Heart right ventricle (tissue), 16 donors: Measurements from ENCODE around the gene ATG2A. TPM values are rescaled to one million over a fixed set of nuclear protein-coding genes. Genes with fewer than 3 reads are reported as not detected.

Experiments
- ATAC-seq, 8 donors: fragments of 200-7000 bp; cut with Tn5 transposase; one replicate each; pipeline ENCODE4 v1.9.1; 2020; ENCODE audit warnings: mild to moderate bottlenecking in 8 of 8, moderate library complexity in 8 of 8, moderate number of reproducible peaks in 1 of 8
- DNase-seq, 2 donors: peaks; one replicate each; pipeline ENCODE4 v3.0.0-alpha.2; 2020
- H3K27ac ChIP-seq, 10 donors: fragments of 200-600 bp; sonication (generic) in 2 of 10; one replicate each; pipeline versions ENCODE4 v1.5.0 to v1.8.0; 2020 to 2022; ENCODE audit warnings: mild to moderate bottlenecking in 3 of 10
- H3K27me3 ChIP-seq, 7 donors: fragments of 200-600 bp; one replicate each; pipeline ENCODE4 v1.8.0; 2021 to 2022; ENCODE audit warnings: mild to moderate bottlenecking in 2 of 7
- H3K36me3 ChIP-seq, 9 donors: fragments of 200-600 bp; sonication (generic) in 1 of 9; one replicate each; pipeline versions ENCODE4 v1.5.0 to v1.8.0; 2020 to 2022; ENCODE audit warnings: mild to moderate bottlenecking in 2 of 9
- H3K4me1 ChIP-seq, 9 donors: fragments of 200-600 bp; sonication (generic) in 1 of 9; one replicate each; pipeline versions ENCODE4 v1.5.0 to v1.8.0; 2020 to 2022; ENCODE audit warnings: mild to moderate bottlenecking in 4 of 9
- H3K4me3 ChIP-seq, 10 donors: fragments of 200-600 bp; sonication (generic) in 2 of 10; one replicate each; pipeline versions ENCODE4 v1.5.0 to v1.8.0; 2020 to 2022; ENCODE audit warnings: mild to moderate bottlenecking in 7 of 10, moderate library complexity in 2 of 10
- H3K9me3 ChIP-seq, 11 donors: fragments of 200-600 bp in 10 of 11; sonication (generic) in 2 of 11; one replicate each; pipeline versions ENCODE4 v1.5.0 to v1.8.0; 2013 to 2022; ENCODE audit warnings: mild to moderate bottlenecking in 2 of 11, control low read depth in 1 of 11, moderate library complexity in 1 of 11
- CTCF ChIP-seq, 9 donors: fragments of 200-600 bp; sonication (generic) in 2 of 9; IDR thresholded peaks; one replicate each; pipeline versions ENCODE4 v1.5.0 to v1.8.0; 2021 to 2022; ENCODE audit warnings: antibody characterized with exemption in 9 of 9, mild to moderate bottlenecking in 5 of 9, moderate library complexity in 1 of 9
- WGBS, 2 donors: extraction: QIAGEN DNeasy Blood & Tissue Kit; methylation state at CpG; one replicate each; pipeline ENCODE4 v1.1.7; 2013; ENCODE audit warnings: inconsistent platforms in 1 of 2; 5-methylcytosine and 5-hydroxymethylcytosine counted together
- intact Hi-C, 10 donors: fragments of 100-400 bp; cut with DNase I; formaldehyde crosslinking; loops; one replicate each; pipeline versions ENCODE4 v1.11.1 to v1.14.2; 2022
- microRNA-seq, 2 donors: library from miRNA; unstranded; fragments of <30 nt; microRNA quantifications; one replicate each; pipeline ENCODE4 v1.2.0, GENCODE V29; 2021
- polyA plus RNA-seq, 2 donors: library from polyadenylated mRNA; stranded (reverse); fragments of 200-250 nt; gene quantifications; one replicate each; pipeline ENCODE4 v1.2.3, GENCODE V29; 2013
- total RNA-seq, 10 donors: library from RNA; stranded (reverse); fragmentation: NEBNext Ultra II Directional in 3 of 10; extraction: Animal tissue kit (Norgen Biotek cat#: 25700) in 3 of 10; gene quantifications; one replicate each; pipeline versions ENCODE4 v1.2.1 to v1.2.4, GENCODE V29; 2021 to 2023
- donor health status: Arrhythmogenic right ventricular cardiomyopathy.
- donor health status: ischemic (EF 13 %, LVEDD 7.1; RV severe dilation, severe dysfunction).
- donor health status: healthy with polysubstance abuse.
- donor health status: DM: no; HTN: yes; CAD: no.
- donor health status: DM: no; HTN: no; CAD: no.
- donor health status: ischemic (EF 25% LVEDD 6.9; RV normal size, moderate dysfunction).
- donor health status: ischemic (EF 25% LVEDD 5.7; RV mildly dilated, moderate dysfunction).
- donor health status: healthy.
- donor health status: DM: yes; HTN: yes; CAD: no.
- donor health status: Ischemic cardiomyopathy.
- donor health status: ischemic (EF 35%, LVEDD 5.7; RV mildly dilated, moderate dysfunction).
- donor health status: nonischemic (EF 11% LVEDD 7.7; RV severe dilation, severe dysfunction).
- donor health status: DM: yes; HTN: yes; CAD: no.
- donor health status: PGD.
- donor health status: ischemic (EF 29% LVEDD 5.4; RV normal size, mild dysfunction).
- donor health status: nonischemic (EF 23%, LVEDD 6.1; RV moderate dilation, normal function).

The ATG2A gene
- total and polyA plus RNA-seq, 12 donors: 12.4 to 18.6 (median 16.0) TPM

- 19 to 22% methylated on average over 9 of the region's 9 CpGs for WGBS, 2 donors
- intact Hi-C loops: loop anchor here in 9 of 10 donors (2.0 to 10.0 kb wide), 8 partner anchors 42 to 272 kb away; partner anchors contain the start of genes ARL2 (in 4 of the 9), BATF2 (in 1 of the 9), SNX15 (in 1 of the 9) and ZNHIT2 (in 1 of the 9)
- no peaks in the 10 kb centered on the region for H3K36me3 ChIP-seq
- no peak for DNase-seq
- H3K4me1 ChIP-seq: peaks cover 25 to 47% (median 38%) of the 10 kb centered on the region in 9 donors
- ATAC-seq: no peak
- no peak for TF ChIP-seq CTCF (IDR thresholded peaks at IDR 0.05)
- no peaks in the 10 kb centered on the region for H3K27me3 ChIP-seq
- H3K4me3 ChIP-seq: peak overlapping the region in 7 of 10 donors; percentile 32 to 56 (median 43)
- no peaks in the 10 kb centered on the region for H3K9me3 ChIP-seq
- H3K27ac ChIP-seq: peak overlapping the region in 6 of 10 donors; percentile 12 to 77 (median 32)
Measured at GRCh38 chr11:64845129-64845775, 71.8 kb downstream of the ATG2A start.

Small RNA genes lying within 50 kb of the gene (microRNA-seq; reads per million reads assigned to microRNA genes)
- gene MIR6749 (0 to 0.60 reads per million in 2 donors), gene MIR6750 (0 reads per million in 2 donors)

Other genes starting within 250 kb of the ATG2A start
- gene NRXN2, start 194.0 kb downstream of the ATG2A start, total RNA-seq: 1 to 10 TPM in 6 of 10 donors, under 1 TPM in 4; 0.81 to 5.5 (median 1.4) TPM
- 1 to 10 TPM in 1 of 2 donors, under 1 TPM in 1; 0.45 to 1.8 TPM for gene NRXN2, start 194.0 kb downstream of the ATG2A start, polyA plus RNA-seq
- gene RASGRP2, start 173.1 kb downstream of the ATG2A start, total RNA-seq: 10 to 100 TPM; 18.9 to 49.8 (median 25.4) TPM
- 100 to 1,000 TPM in 1 of 2 donors, 10 to 100 TPM in 1; 31.3 to 128 TPM for gene RASGRP2, start 173.1 kb downstream of the ATG2A start, polyA plus RNA-seq
- 100 to 1,000 TPM in 8 of 10 donors, 10 to 100 TPM in 2; 76.8 to 249 (median 132) TPM for gene PYGM, start 157.2 kb downstream of the ATG2A start, total RNA-seq
- gene PYGM, start 157.2 kb downstream of the ATG2A start, polyA plus RNA-seq: 10 to 100 TPM; 11.3 to 90.1 TPM
- gene SF1, start 138.7 kb downstream of the ATG2A start, total RNA-seq: 100 to 1,000 TPM; 149 to 201 (median 165) TPM
- 10 to 100 TPM; 45.6 to 91.1 TPM for gene SF1, start 138.7 kb downstream of the ATG2A start, polyA plus RNA-seq
- gene MAP4K2, start 114.0 kb downstream of the ATG2A start, total RNA-seq: 10 to 100 TPM in 2 of 10 donors, 1 to 10 TPM in 8; 4.6 to 11.3 (median 8.1) TPM
- 10 to 100 TPM in 1 of 2 donors, 1 to 10 TPM in 1; 7.8 to 19.9 TPM for gene MAP4K2, start 114.0 kb downstream of the ATG2A start, polyA plus RNA-seq
- gene MEN1, start 106.7 kb downstream of the ATG2A start, total RNA-seq: 10 to 100 TPM in 2 of 10 donors, 1 to 10 TPM in 8; 5.8 to 12.5 (median 8.1) TPM
- 10 to 100 TPM in 1 of 2 donors, 1 to 10 TPM in 1; 9.9 to 10.7 TPM for gene MEN1, start 106.7 kb downstream of the ATG2A start, polyA plus RNA-seq
- 1 to 10 TPM in 1 of 10 donors, under 1 TPM in 9; 0.04 to 1.3 (median 0.27) TPM for gene CDC42BPG, start 72.6 kb downstream of the ATG2A start, total RNA-seq
- gene CDC42BPG, start 72.6 kb downstream of the ATG2A start, polyA plus RNA-seq: under 1 TPM; 0.17 to 0.37 TPM
- gene EHD1, start 38.6 kb downstream of the ATG2A start, total RNA-seq: 10 to 100 TPM; 30.7 to 73.1 (median 43.9) TPM
- 10 to 100 TPM; 26.0 to 39.7 TPM for gene EHD1, start 38.6 kb downstream of the ATG2A start, polyA plus RNA-seq
- 10 to 100 TPM; 13.4 to 29.8 (median 20.4) TPM for gene PPP2R5B, start 7.5 kb upstream of the ATG2A start, total RNA-seq
- gene PPP2R5B, start 7.5 kb upstream of the ATG2A start, polyA plus RNA-seq: 10 to 100 TPM; 26.6 to 30.8 TPM
- not detected for gene GPHA2, start 18.7 kb upstream of the ATG2A start, total RNA-seq
- gene GPHA2, start 18.7 kb upstream of the ATG2A start, polyA plus RNA-seq: not detected
- not detected for gene MAJIN, start 54.9 kb upstream of the ATG2A start, total RNA-seq
- not detected for gene MAJIN, start 54.9 kb upstream of the ATG2A start, polyA plus RNA-seq
- gene BATF2, start 79.8 kb upstream of the ATG2A start, total RNA-seq: 10 to 100 TPM in 1 of 10 donors, 1 to 10 TPM in 8, under 1 TPM in 1; 0.66 to 31.8 (median 1.7) TPM
- gene BATF2, start 79.8 kb upstream of the ATG2A start, polyA plus RNA-seq: 1 to 10 TPM; 2.1 to 2.9 TPM
- gene ARL2, start 97.0 kb upstream of the ATG2A start, total RNA-seq: 100 to 1,000 TPM in 9 of 10 donors, 10 to 100 TPM in 1; 92.6 to 144 (median 117) TPM
- gene ARL2, start 97.0 kb upstream of the ATG2A start, polyA plus RNA-seq: 100 to 1,000 TPM; 115 to 157 TPM
- 10 to 100 TPM; 11.4 to 21.8 (median 15.2) TPM for gene SNX15, start 110.2 kb upstream of the ATG2A start, total RNA-seq
- 10 to 100 TPM; 14.7 to 23.2 TPM for gene SNX15, start 110.2 kb upstream of the ATG2A start, polyA plus RNA-seq
- 1 to 10 TPM; 3.8 to 9.3 (median 4.8) TPM for gene SAC3D1, start 124.0 kb upstream of the ATG2A start, total RNA-seq
- 10 to 100 TPM in 1 of 2 donors, 1 to 10 TPM in 1; 4.7 to 17.3 TPM for gene SAC3D1, start 124.0 kb upstream of the ATG2A start, polyA plus RNA-seq
- gene NAALADL1, start 141.3 kb upstream of the ATG2A start, total RNA-seq: 1 to 10 TPM; 2.1 to 6.8 (median 3.7) TPM
- 1 to 10 TPM; 8.1 to 9.1 TPM for gene NAALADL1, start 141.3 kb upstream of the ATG2A start, polyA plus RNA-seq
- gene CDCA5, start 166.8 kb upstream of the ATG2A start, total RNA-seq: 1 to 10 TPM in 5 of 10 donors, under 1 TPM in 5; 0.50 to 5.3 (median 1.0) TPM
- gene CDCA5, start 166.8 kb upstream of the ATG2A start, polyA plus RNA-seq: under 1 TPM; 0.45 to 0.80 TPM
- 10 to 100 TPM; 21.5 to 27.7 (median 24.8) TPM for gene ZFPL1, start 167.0 kb upstream of the ATG2A start, total RNA-seq
- 10 to 100 TPM; 32.8 to 49.2 TPM for gene ZFPL1, start 167.0 kb upstream of the ATG2A start, polyA plus RNA-seq
- 100 to 1,000 TPM in 6 of 10 donors, 10 to 100 TPM in 4; 79.2 to 123 (median 100) TPM for gene VPS51, start 179.0 kb upstream of the ATG2A start, total RNA-seq
- 100 to 1,000 TPM in 1 of 2 donors, 10 to 100 TPM in 1; 85.2 to 102 TPM for gene VPS51, start 179.0 kb upstream of the ATG2A start, polyA plus RNA-seq
- gene TM7SF2, start 194.7 kb upstream of the ATG2A start, total RNA-seq: 10 to 100 TPM; 38.1 to 87.8 (median 69.5) TPM
- 10 to 100 TPM; 18.5 to 83.6 TPM for gene TM7SF2, start 194.7 kb upstream of the ATG2A start, polyA plus RNA-seq
- 1 to 10 TPM; 4.3 to 8.3 (median 6.5) TPM for gene ZNHIT2, start 200.5 kb upstream of the ATG2A start, total RNA-seq
- gene ZNHIT2, start 200.5 kb upstream of the ATG2A start, polyA plus RNA-seq: 10 to 100 TPM; 16.5 to 17.5 TPM
- 100 to 1,000 TPM; 536 to 674 (median 617) TPM for gene FAU, start 204.9 kb upstream of the ATG2A start, total RNA-seq
- 1,000 to 10,000 TPM; 1,297 to 1,540 TPM for gene FAU, start 204.9 kb upstream of the ATG2A start, polyA plus RNA-seq
- 10 to 100 TPM; 33.8 to 44.8 (median 39.9) TPM for gene MRPL49, start 205.1 kb upstream of the ATG2A start, total RNA-seq
- 10 to 100 TPM in 1 of 2 donors, 1 to 10 TPM in 1; 6.4 to 39.0 TPM for gene MRPL49, start 205.1 kb upstream of the ATG2A start, polyA plus RNA-seq
- gene SYVN1, start 217.3 kb upstream of the ATG2A start, total RNA-seq: 10 to 100 TPM; 24.1 to 34.0 (median 27.8) TPM
- gene SYVN1, start 217.3 kb upstream of the ATG2A start, polyA plus RNA-seq: 10 to 100 TPM; 22.2 to 24.6 TPM